NCI-H187 (cell line): ENCODE data around the gene IZUMO3.
"Not testable (repeated sequence)": the region's sequence is repeated elsewhere in the genome, so short reads cannot be mapped to it uniquely, and the experiment has no call there.

Experiments used
- DNase-seq, 2 experiments: peaks; one replicate each; lab custom pipeline; 2025; lab: John Stamatoyannopoulos, UW

Gene IZUMO3

DNA sequence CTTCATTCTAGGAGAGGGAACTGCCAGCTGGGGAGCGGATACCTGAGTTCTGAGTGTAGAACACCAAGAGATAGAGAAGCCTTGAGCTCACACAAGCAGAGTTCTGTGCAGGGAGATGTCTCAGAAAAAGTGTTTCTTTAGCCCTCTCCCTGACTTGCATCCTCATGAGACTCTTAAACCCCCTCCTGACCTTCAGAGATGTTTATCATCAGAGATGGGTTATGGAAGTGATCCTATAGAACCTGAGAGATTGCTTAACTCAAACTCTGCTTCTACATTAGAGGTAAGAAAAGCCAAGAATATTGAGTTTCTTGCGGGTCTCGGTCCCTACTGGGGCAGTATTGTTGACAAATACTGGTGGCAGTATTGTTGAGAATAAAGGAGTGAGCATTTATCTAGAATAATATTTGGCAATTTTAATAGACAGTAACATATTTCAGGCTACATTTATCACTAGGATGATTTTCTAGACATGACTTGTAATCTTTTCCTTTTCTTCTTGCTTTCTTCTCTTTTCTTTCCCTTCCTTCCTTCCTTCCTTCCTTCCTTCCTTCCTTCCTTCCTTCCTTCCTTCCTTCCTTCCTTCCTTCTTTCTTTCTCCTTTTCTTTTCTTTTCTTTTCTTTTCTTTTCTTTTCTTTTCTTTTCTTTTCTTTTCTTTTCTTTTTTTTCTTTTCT, at the start of gene IZUMO3:
Gene IZUMO3 (minus strand): TSS at position 51 of the 676 bp plus-strand sequence. CDS start 248 bp downstream, outside the sequence.
- DNase-seq, result no peak

- DNase-seq, result no peak
Measured at GRCh38 chr9:24594234-24594850, 48.6 kb upstream of the IZUMO3 start.

DNA sequence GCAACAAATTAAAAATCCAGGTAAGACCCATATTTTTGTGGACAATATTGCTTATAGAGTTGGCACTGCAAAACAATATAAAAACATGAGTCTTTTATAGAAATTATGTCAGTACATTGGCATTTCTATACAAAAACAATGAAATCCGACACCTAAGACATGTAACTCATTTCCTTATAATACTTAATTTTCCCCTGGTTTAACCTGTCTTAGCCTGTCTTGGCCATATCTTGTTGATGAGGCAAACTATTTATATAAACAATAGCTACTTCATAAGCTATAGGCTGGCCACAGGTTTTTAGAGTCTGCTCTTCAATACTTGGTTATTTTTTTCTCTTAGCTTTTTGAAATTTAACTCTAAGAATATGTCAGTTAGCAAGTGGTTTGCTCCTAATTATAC, 44.7 kb upstream of the IZUMO3 start:
- DNase-seq, result no peak

DNA sequence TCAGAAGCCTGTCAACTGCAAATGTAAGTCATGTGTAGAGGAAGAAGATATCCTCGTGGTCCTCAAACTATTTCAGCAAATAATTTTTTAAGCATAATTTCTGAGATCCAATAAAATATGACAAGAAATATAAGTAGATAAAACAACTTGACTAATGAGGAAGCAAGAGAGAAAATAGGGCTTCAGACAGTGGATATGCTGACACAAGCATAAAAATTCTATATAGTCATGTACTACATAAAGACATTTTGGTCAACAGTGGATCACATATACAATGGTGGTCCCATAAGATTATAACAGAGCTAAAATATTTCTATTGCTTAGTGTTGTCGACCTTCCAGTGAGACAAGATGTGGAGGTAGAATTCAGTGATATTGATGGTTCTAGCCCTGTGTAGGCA, 42.2 kb upstream of the IZUMO3 start:
- no peak for DNase-seq

DNA sequence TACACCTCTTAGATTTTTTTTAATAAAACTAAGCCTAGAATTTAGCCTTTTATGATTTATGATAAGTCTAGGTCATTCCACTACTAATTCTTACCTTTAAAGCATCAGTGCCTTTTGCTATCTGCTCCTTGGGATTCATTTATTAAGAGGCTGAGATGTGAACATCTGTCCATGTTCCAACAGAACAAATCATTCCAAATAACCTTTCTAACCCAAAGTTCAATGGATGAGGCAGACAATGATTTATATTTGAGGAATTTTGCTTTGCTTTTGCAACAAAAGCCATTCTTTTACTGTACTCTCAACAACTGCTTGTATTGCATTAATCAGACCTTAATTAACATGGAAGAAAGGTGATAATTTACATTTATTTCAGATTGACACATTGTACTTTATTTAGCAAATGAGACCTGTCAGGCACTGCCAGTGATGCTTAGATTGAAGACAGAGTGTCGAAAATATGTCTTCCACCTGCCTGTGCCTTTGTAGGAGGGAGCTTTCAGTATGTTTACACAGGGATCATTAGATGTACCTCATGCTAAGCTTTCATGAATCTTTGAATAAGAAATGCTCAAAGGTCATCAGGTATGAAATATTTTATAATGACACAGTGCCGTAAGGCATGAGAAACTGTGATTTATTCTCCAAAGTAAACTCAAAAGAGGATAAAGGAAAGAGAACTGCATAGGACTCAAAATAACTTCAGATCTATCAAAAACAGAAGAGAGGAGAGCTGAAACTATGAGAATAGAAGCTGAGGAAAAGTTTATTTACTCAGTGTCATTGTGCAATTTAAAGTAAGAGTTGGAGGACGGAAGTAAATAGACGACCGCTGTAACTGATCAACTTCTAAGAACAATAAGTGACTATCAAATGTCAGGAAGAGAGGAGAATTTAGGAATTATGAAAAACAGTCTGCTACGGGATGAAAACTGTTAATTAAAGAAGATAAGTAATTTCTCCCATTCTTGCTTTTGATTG, 36.7 kb upstream of the IZUMO3 start:
- DNase-seq, result no peak

- DNase-seq, result not testable (repeated sequence)
Measured at GRCh38 chr9:24580005-24580404, 34.3 kb upstream of the IZUMO3 start.

DNA sequence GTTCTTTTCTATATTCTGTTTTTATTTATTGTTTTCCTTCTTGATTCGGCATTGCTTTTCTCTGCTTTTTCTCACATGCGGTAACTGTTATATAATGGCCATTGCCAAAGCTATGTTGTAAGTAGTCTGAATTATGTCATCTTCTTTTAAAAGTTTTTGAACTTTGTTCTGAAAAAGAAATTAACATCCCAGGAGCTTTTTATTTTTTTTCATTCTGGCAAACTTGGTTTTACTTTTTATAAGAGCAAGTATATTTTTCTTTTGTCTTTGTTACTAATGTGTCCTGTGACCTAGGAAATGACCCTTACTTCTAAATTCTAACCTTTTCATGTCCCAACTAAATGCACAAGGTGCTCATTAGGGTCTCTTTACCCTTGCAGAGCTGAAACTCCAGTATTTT, 26.7 kb upstream of the IZUMO3 start:
- DNase-seq, result no peak

DNA sequence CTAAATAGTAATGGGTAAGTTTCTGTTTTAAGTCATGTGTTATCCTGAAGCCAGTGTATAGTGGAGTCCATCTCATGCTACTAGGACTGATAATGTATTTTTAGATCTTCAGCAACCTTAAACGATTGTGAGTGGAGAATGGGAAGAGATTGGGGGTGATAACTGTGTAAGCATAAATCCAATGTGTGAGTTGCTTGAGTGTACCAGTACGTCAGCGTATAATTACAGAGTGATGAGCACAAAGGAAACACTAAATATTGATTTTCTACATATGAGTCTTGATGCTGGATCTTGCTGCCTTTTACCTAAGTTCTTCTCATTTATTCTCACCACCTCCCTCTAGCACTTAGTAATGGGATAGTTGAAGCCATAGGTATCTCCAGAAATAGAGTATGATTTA, 16.3 kb upstream of the IZUMO3 start:
- no peak for DNase-seq

DNA sequence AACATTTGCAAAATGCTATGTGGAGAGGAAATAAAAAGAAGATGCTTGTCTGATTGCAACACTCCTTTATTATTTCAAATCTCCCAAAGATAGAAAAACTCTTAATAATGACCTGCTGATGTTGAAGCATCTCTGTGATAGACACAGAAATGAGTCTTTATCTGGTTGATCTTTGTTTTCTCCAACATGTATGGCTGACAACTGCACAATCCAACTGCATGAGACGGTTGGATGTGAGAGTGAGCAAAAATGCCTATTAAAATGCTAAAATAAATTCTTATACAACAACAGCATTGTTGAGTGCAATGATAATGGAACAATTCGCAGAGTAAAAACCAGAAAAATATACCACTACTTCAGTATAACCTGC, 7.5 kb upstream of the IZUMO3 start:
- no peak for DNase-seq

DNA sequence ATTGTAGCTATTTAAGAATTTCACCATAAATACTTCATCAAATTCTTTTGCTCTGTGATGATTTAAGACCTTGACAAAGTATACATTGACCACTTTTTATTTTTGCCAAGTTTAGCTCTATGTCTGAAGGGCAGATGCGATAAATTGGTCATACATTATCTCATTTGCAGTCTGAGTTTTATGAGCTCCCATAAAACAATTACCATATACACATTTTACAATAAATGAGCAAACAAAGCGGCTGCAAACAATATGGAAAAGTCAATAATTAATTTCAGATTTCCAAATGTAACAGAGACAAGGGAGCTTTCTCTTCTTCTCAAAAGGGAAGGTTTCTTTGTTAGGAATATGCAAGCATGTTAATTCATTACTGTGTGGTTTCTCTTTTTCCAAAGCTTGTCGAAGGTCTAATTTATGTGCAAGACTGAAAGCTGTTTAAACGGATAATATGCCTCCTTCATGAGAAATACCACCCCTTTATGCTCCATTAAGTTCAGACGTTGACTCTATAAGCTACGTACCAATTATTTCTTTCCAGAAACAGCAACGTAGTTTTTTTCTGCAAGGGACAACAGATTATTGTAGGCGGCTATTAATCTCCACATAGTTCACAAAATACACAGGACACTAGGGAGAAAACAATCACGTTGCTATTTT, 7.0 kb upstream of the IZUMO3 start:
- DNase-seq, result no peak

DNA sequence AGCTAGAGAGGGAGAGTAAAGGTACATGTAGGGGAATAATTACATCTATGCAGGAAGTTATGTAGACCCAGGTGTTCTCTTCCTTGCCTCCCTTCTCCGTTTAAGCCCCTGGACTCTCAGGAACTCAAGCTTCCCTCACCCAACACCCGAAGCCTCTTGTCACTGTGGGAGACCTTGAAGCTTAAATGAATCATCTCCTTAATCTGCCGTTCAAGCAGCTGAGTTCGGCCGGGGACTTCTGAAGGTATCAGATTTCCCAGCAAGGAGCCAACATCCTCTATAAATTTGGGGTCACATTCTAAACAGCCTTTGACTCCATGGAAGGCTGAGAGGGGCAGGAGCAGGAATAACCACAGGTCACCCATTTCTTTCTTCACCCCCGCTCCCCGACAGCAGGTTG, 412 bp downstream of the IZUMO3 start:
- DNase-seq, result no peak

GRCh38 chr9:24518545-24518944, 27.2 kb downstream of the IZUMO3 start:
- no peak for DNase-seq

GRCh38 chr9:24516463-24516862, 29.2 kb downstream of the IZUMO3 start:
- no peak for DNase-seq

- no peak for DNase-seq
Measured at GRCh38 chr9:24509850-24510249, 35.8 kb downstream of the IZUMO3 start.

GRCh38 chr9:24504521-24504920, 41.2 kb downstream of the IZUMO3 start:
- no peak for DNase-seq

GRCh38 chr9:24502206-24502937, 43.3 kb downstream of the IZUMO3 start:
- no peak for DNase-seq

DNA sequence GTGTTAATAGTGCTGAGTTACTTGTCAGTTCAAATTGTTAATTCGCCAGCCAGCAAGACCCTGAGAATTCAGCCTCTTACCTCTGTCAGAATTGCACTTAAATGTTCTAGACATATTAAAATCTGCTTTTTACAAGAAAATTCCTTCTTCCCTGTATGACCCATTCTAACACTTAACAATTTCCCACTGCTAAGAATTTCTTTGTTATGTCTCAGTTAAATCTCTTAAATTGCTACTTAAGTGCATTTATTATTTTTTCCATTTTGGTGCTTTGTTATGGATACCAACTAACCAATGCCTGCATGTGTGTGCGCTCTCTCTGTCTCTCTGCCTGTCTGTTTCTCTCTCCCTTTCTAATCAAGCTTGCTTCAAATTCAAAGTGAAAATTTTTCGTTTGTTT, 44.9 kb downstream of the IZUMO3 start:
- DNase-seq, result no peak

GRCh38 chr9:24498632-24499031, 47.1 kb downstream of the IZUMO3 start:
- no peak for DNase-seq

- DNase-seq, result no peak
Measured at GRCh38 chr9:24497671-24498070, 48.0 kb downstream of the IZUMO3 start.
